ACC112 (cell line): Measurements from ENCODE around the gene TMEM106C.

Experiments
- H2AFZ ChIP-seq: fragments of 200-600 bp; sonication (generic); one replicate; pipeline ENCODE4 v1.6.0; 2017; ENCODE audit warnings: antibody characterized with exemption, low read length; ENCODE audit not compliant: unreplicated experiment
- H3K27ac ChIP-seq: fragments of 200-600 bp; sonication (generic); 2 replicates; pipeline ENCODE4 v1.5.1; 2014; ENCODE audit warnings: low read depth, mild to moderate bottlenecking, antibody characterized with exemption, low read length, moderate library complexity
- H3K27me3 ChIP-seq: fragments of 200-600 bp; sonication (generic); 2 replicates; pipeline ENCODE4 v1.6.1; 2014; ENCODE audit warnings: mild to moderate bottlenecking, antibody characterized with exemption, low read length, moderate library complexity, mixed read lengths; ENCODE audit not compliant: insufficient read depth
- H3K36me3 ChIP-seq: fragments of 200-600 bp; sonication (generic); 2 replicates; pipeline ENCODE4 v1.6.1; 2016; ENCODE audit warnings: mild to moderate bottlenecking, antibody characterized with exemption, low read length, moderate library complexity, mixed read lengths; ENCODE audit not compliant: insufficient read depth
- H3K4me1 ChIP-seq: fragments of 200-600 bp; sonication (generic); one replicate; pipeline ENCODE4 v1.6.1; 2016; ENCODE audit warnings: low read length, mixed read lengths; ENCODE audit not compliant: insufficient read depth, unreplicated experiment, control insufficient read depth
- H3K4me3 ChIP-seq: fragments of 200-600 bp; sonication (generic); 2 replicates; pipeline ENCODE4 v1.5.1; 2014; ENCODE audit warnings: mild to moderate bottlenecking, low read depth, low read length
- H3K79me2 ChIP-seq: fragments of 200-600 bp; sonication (generic); one replicate; pipeline ENCODE4 v1.6.0; 2016; ENCODE audit warnings: low read length; ENCODE audit not compliant: control insufficient read depth, unreplicated experiment, insufficient read depth

The TMEM106C gene

DNA sequence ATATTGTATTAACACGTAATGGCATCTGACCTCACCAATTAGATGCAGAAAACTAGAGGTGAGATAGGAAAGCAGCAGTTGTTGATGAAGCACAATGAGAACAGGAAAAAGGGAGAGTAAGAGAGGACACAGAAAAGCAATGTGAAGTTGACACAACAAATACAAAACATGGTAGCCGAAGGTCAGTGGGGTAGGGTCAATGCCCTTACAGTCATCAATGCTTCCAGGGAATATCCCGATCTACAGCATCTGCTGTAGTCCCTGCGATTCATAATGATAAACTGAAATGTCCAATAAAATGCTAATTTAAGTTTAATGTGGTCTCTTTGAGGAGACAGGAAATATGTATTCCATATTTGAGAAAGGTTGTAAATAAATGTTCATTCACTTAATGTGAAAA is 43.8 kb downstream of the TMEM106C start:
- H3K4me3 ChIP-seq, result no peak overlapping the region
- peaks cover 92% of the 10 kb centered on the region for H3K27me3 ChIP-seq
- no peaks in the 10 kb centered on the region for H3K79me2 ChIP-seq
- H3K27ac ChIP-seq, result no peak overlapping the region
- H2AFZ ChIP-seq, result no peak overlapping the region
- no peaks in the 10 kb centered on the region for H3K36me3 ChIP-seq
- H3K4me1 ChIP-seq, result peaks cover 7% of the 10 kb centered on the region

DNA sequence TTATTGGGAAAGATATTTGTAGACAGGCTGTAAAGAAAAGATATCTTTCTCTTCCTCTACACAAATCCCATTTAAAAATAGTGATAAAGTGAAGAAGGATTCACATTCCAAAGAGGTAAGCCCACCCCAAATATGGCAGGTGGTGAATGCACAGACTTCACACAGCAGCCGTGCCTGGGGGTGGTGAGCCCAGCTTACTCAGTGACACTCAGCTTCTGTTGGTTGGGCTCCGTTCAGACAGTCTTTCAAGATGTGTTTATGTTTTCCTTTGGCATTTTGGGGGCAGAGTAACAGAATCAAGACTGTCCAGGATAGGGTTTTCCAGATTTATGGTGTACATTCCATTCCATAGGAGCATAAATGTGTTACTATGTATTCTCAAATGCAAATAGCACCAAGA is 45.0 kb downstream of the TMEM106C start:
- Histone ChIP-seq H2AFZ (no peak overlapping the region), H3K27me3 (peaks cover 90% of the 10 kb centered on the region), H3K79me2 (no peaks in the 10 kb centered on the region), H3K27ac (no peak overlapping the region), H3K4me3 (no peak overlapping the region), H3K4me1 (no peaks in the 10 kb centered on the region), H3K36me3 (no peaks in the 10 kb centered on the region)

DNA sequence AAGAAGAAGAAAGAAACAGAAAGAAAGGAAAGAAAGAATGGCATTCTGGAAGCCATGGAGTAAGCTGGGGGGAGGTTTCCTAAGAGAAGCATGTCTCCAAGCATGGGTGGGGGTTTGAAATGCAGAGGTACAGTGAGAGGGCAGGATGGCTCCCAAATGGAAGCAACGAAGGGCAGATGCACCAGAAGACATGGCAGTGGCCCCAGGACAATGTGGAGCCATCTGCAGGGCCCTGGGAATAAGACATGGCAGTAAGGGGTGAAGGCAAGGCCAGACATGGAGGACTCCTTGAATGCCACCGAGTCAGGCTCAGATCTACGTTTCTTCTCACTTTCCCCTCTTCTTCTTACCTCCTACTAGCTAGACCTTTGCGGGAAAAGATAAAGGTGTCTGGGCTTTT is 45.6 kb downstream of the TMEM106C start:
- no peaks in the 10 kb centered on the region for H3K79me2 ChIP-seq
- no peak overlapping the region for H3K4me3 ChIP-seq
- no peaks in the 10 kb centered on the region for H3K36me3 ChIP-seq
- H2AFZ ChIP-seq, result no peak overlapping the region
- peaks cover 90% of the 10 kb centered on the region for H3K27me3 ChIP-seq
- no peaks in the 10 kb centered on the region for H3K4me1 ChIP-seq
- no peak overlapping the region for H3K27ac ChIP-seq

DNA sequence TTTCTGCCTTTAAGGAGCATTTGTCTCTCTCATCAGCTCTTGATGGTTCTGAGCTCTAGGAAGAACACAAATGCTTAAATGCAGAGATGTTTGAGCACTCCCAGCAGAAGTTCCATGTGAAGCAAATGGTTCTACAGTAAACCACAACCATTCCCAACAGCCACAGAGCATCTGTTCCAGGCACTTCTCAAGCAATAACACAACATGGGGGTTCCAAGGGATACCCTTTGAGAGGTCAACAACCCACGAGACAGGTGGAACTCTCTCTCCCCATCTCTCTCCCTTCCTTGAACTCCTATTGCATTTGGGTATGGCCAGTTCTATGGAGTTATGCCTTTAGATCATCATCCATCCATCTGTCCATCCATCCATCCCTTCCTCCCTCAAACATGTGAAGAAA is 46.1 kb downstream of the TMEM106C start:
- Histone ChIP-seq H3K79me2 (no peaks in the 10 kb centered on the region), H3K4me3 (no peak overlapping the region), H3K4me1 (no peaks in the 10 kb centered on the region), H3K27ac (no peak overlapping the region), H3K27me3 (peaks cover 90% of the 10 kb centered on the region), H3K36me3 (no peaks in the 10 kb centered on the region), H2AFZ (no peak overlapping the region)

DNA sequence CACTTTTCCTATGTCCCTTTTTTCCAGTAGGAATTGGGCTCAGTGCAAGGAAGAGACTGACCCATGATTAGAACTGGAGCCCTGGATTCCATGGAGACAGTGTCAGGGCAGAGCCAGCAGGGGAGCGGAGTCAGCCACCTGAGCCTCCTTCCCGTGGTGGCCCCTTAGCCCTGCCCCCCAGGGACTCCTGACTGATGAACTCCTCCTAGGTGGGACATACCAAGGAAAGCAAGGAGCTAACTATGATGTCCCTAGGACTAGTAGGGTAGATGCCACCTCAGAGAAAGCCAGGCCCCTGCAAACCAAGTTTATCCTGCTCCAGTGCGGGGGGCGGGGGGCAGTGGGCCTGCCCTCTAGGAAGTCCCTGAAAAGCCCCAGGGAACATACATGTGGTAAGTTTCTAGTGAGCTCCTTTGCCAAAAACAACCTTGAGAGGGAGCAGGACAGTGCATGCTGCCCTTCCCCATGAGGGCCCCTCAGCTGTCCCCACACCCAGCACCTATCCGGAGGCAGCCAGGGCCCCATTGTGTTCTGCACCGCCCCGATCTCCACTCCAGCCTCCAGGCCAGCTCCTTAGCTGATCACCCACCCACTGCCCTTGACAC is 47.1 kb downstream of the TMEM106C start:
- Histone ChIP-seq H3K36me3 (no peaks in the 10 kb centered on the region), H3K27ac (no peak overlapping the region), H3K79me2 (no peaks in the 10 kb centered on the region), H3K4me1 (no peaks in the 10 kb centered on the region), H2AFZ (no peak overlapping the region), H3K27me3 (peaks cover 90% of the 10 kb centered on the region), H3K4me3 (no peak overlapping the region)

DNA sequence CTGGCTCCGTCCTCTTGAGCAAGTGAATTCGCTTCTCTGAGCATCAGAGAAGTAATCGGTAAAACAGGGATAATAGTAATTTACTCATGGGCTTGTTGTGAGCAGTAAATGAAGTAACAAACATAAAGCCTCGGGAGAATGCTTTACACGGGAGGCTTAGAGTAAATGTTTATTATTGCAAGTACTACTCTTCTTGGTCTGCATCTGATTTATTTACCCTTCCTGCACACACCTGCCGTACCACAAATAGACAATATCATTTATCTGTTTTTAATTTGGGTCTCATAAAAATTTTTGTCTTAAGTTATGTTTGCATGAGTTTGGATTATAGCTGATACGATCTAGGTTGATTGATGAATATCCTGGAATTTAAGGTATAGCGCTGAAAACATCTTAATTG is 48.7 kb downstream of the TMEM106C start:
- H3K79me2 ChIP-seq, result no peaks in the 10 kb centered on the region
- no peak overlapping the region for H2AFZ ChIP-seq
- H3K4me1 ChIP-seq, result no peaks in the 10 kb centered on the region
- H3K27ac ChIP-seq, result no peak overlapping the region
- H3K27me3 ChIP-seq, result peaks cover 88% of the 10 kb centered on the region
- no peaks in the 10 kb centered on the region for H3K36me3 ChIP-seq
- no peak overlapping the region for H3K4me3 ChIP-seq

DNA sequence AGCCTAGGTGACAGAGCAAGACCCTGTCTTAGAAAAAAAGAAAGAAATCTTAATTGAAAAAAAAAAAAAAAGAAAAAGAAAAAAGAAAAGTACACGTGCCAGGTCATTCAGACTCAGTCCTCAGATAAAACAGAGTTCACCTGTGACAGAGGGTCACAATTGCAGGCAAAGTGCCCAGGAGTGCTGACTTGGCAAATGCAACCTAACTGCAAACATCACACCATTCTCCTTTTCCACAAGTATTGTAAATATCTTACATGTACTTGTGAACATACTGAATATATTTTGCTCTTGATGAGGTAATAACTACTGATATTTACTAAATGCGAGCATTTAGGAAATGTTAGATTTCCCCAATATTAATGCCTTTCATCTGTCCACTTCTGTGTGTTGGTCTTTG is 49.9 kb downstream of the TMEM106C start:
- H3K79me2 ChIP-seq, result no peaks in the 10 kb centered on the region
- H3K4me1 ChIP-seq, result no peaks in the 10 kb centered on the region
- no peak overlapping the region for H2AFZ ChIP-seq
- H3K4me3 ChIP-seq, result no peak overlapping the region
- H3K27ac ChIP-seq, result no peak overlapping the region
- H3K27me3 ChIP-seq, result peaks cover 89% of the 10 kb centered on the region
- no peaks in the 10 kb centered on the region for H3K36me3 ChIP-seq

DNA sequence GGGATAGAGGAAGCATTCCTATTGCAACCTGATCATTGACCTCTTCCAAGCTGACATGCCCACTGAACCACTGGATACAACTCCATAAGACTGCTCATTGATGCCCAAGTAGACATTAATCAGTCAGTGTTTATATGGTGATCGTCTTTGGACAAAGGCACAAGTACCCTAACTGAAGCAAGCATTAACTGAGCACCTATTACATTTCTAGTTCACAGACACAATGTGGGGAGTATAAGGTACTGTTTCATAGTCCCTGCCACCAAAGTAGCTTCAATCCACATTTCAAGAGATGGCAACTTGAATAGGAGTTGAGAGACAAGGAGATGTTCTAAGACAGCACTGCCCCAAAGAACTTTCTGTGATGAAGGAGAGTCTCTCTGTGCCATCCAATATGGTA is 51.7 kb downstream of the TMEM106C start:
- Histone ChIP-seq H3K4me3 (no peak overlapping the region), H3K79me2 (no peaks in the 10 kb centered on the region), H3K27ac (no peak overlapping the region), H3K4me1 (no peaks in the 10 kb centered on the region), H2AFZ (no peak overlapping the region), H3K36me3 (no peaks in the 10 kb centered on the region), H3K27me3 (peaks cover 88% of the 10 kb centered on the region)

DNA sequence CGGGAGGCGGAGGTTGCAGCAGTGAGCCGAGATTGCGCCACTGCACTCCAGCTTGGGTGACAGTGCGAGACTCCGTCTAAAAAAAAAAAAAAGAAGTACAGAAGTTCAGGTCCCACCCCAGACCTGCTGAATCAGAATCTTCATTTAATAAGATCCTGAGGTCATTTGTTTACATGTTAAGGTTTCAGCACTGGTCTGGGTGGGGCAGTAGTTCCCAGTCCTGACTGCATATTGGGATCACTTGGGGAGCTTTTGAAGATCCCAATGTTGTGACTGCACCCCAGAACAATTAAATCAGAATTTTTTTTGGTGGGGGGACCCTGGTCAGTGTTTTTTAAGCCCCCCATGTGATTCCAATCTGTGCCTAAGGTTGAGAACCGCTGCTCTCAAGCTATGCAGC is 52.6 kb downstream of the TMEM106C start:
- Histone ChIP-seq H3K79me2 (no peaks in the 10 kb centered on the region), H3K27ac (no peak overlapping the region), H3K4me3 (no peak overlapping the region), H2AFZ (no peak overlapping the region), H3K36me3 (no peaks in the 10 kb centered on the region), H3K27me3 (peaks cover 86% of the 10 kb centered on the region), H3K4me1 (no peaks in the 10 kb centered on the region)

DNA sequence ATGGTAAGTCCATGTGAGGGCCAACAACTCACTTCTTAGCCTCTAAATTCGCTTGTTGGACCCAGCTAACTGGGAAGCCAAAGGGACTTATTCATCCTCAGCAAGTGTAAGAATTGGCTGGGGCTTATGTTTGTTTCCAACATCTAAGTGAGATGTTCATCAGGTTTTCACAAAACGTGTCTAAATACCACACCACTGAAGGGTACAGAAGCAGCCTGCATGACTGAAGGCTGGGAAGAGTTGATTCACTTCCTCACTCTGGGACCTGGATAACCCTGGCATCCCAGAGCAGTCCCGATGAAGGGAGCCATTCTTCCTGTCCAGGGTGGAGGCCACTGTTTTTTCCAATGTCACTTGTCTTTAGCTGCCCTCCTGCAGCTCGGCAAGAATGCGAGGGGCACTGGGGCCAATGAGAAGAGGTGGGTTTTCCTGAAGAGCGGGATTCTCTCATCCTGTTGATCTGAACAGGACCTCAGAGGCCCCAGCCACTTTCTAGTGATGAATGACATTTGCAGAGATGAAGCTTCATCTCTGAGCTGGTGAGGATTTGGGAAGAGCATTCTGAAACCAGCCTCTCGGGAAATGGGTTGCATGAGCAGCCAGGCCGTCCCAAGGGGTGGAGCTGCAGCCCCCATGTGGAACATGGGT is 53.1 kb downstream of the TMEM106C start:
- H3K27me3 ChIP-seq, result peaks cover 85% of the 10 kb centered on the region

DNA sequence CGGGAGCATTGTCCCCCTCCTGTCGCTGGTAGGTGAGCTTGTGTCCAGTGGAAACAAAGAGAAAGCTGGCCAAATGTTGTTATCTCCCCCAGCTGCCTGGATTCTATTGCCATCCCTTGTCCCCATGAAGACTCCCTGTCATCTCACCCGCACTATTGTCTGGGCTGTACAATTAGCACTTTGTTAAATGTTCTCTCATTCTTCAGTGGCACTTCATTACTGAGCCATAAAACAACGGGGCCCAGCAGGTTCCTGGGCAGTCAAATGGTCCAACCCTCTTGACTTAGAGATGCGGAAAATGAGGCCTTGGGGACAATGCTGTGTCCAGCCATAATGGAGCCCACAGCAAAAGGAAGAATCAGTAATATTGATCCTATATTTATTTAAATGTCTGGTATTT is 54.1 kb downstream of the TMEM106C start:
- no peak overlapping the region for H2AFZ ChIP-seq
- H3K27me3 ChIP-seq, result peaks cover 89% of the 10 kb centered on the region
- H3K27ac ChIP-seq, result no peak overlapping the region

More for the DNA sequence above, 53.1 kb downstream of the TMEM106C start:
- Histone ChIP-seq H3K4me1 (no peaks in the 10 kb centered on the region), H3K4me3 (no peak overlapping the region), H2AFZ (no peak overlapping the region), H3K36me3 (no peaks in the 10 kb centered on the region), H3K79me2 (no peaks in the 10 kb centered on the region), H3K27ac (no peak overlapping the region)

More for the DNA sequence above, 54.1 kb downstream of the TMEM106C start:
- Histone ChIP-seq H3K4me3 (no peak overlapping the region), H3K4me1 (no peaks in the 10 kb centered on the region), H3K36me3 (no peaks in the 10 kb centered on the region), H3K79me2 (no peaks in the 10 kb centered on the region)
